SJSA1 (cell line): ENCODE data around the gene RUNX1. TPM values are rescaled to one million over a fixed set of nuclear protein-coding genes. Genes with fewer than 3 reads are reported as not detected.

Experiments used
- DNase-seq, 2 experiments: peaks; one replicate each; pipeline ENCODE4 v3.0.0-alpha.2; 2015 to 2020; ENCODE audit warnings: low spot score in 2 of 2, low read depth in 1 of 2
- H3K27ac ChIP-seq: fragments of 250-450 bp; sonication (Bioruptor Pico); 2 replicates; pipeline ENCODE4 v1.5.1; 2020; ENCODE audit warnings: mild to moderate bottlenecking, moderate library complexity
- H3K27me3 ChIP-seq: fragments of 250-450 bp; sonication (Bioruptor Pico); replicated peaks from 2 replicates; pipeline ENCODE4 v1.5.1; 2020; ENCODE audit warnings: mild to moderate bottlenecking, moderate library complexity
- H3K36me3 ChIP-seq: fragments of 250-450 bp; sonication (Bioruptor Pico); 2 replicates; pipeline ENCODE4 v1.5.1; 2020; ENCODE audit warnings: mild to moderate bottlenecking
- H3K4me1 ChIP-seq: fragments of 250-450 bp; sonication (Bioruptor Pico); replicated peaks from 2 replicates; pipeline ENCODE4 v1.6.1; 2021; ENCODE audit warnings: mild to moderate bottlenecking
- H3K4me3 ChIP-seq: fragments of 250-450 bp; sonication (Bioruptor Pico); 2 replicates; pipeline ENCODE4 v1.5.1; 2020; ENCODE audit warnings: mild to moderate bottlenecking
- H3K9me3 ChIP-seq: fragments of 250-450 bp; sonication (Bioruptor Pico); replicated peaks from 2 replicates; pipeline ENCODE4 v1.5.1; 2020; ENCODE audit warnings: mild to moderate bottlenecking
- total RNA-seq: library from RNA; depleted of rRNA; stranded (reverse); fragments of >200 nt; shearing (Covaris generic); gene quantifications from 2 replicates; pipeline ENCODE4 v1.2.3, GENCODE V29; 2014

RUNX1 gene
- total RNA-seq, 1 experiment from 2014 or later = 18.0 TPM

DNA sequence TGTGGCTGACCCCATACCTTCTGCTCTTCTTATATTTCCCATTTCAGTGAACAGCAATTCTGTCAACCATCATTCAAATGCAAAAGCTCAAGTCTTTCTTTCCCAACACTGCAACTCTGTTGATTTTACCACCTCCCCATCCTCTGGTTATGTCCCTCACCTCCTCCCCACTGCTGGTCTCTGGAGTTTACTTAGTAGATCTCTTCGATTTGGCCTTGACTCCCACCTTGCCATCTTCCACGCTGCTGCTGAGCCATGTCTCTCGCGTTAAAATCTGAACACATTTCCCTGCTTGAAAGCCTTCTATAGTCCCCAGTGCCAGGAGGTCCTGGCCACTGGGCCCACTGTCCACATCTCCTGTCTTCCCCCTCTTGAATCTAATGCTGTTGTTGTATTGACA lies 125.5 kb downstream of the RUNX1 start:
- Histone ChIP-seq H3K4me1 (peaks cover 5% of the 10 kb centered on the region; the same call in 1 of the 2 replicates), H3K4me3 (no peak overlapping the region), H3K9me3 (no peaks in the 10 kb centered on the region), H3K27me3 (no peaks in the 10 kb centered on the region), H3K27ac (no peak overlapping the region), H3K36me3 (no peaks in the 10 kb centered on the region)
- DNase-seq = no peak

DNA sequence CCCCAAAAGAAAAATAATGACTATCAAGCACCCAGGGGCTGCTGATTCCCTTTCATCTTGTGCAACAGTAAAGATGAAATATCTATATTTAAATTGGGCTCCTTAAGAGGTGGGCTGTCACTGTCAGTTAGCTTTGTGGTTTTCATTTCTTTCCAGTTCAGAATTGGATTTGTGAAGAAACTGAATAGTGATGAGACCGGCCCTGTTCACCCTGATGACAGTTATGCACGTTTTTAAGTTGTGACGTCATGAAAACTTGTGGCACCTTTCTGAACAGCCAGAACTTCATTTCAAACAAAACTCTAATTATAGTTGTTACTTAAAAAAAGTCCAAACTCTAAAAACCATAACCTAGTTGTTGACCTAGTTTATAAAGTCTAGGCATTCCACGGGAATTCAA lies 125.9 kb downstream of the RUNX1 start:
- no peaks in the 10 kb centered on the region for H3K27me3 ChIP-seq
- peaks cover 5% of the 10 kb centered on the region; the same call in 1 of the 2 replicates for H3K4me1 ChIP-seq
- H3K27ac ChIP-seq = no peak overlapping the region
- DNase-seq = no peak
- H3K4me3 ChIP-seq = no peak overlapping the region
- H3K36me3 ChIP-seq = no peaks in the 10 kb centered on the region
- H3K9me3 ChIP-seq = no peaks in the 10 kb centered on the region

GRCh38 chr21:34922479-34922878 lies 126.6 kb downstream of the RUNX1 start:
- Histone ChIP-seq H3K9me3 (no peaks in the 10 kb centered on the region), H3K27ac (no peak overlapping the region), H3K36me3 (no peaks in the 10 kb centered on the region), H3K27me3 (no peaks in the 10 kb centered on the region), H3K4me3 (no peak overlapping the region), H3K4me1 (peaks cover 2% of the 10 kb centered on the region)
- no peak for DNase-seq

DNA sequence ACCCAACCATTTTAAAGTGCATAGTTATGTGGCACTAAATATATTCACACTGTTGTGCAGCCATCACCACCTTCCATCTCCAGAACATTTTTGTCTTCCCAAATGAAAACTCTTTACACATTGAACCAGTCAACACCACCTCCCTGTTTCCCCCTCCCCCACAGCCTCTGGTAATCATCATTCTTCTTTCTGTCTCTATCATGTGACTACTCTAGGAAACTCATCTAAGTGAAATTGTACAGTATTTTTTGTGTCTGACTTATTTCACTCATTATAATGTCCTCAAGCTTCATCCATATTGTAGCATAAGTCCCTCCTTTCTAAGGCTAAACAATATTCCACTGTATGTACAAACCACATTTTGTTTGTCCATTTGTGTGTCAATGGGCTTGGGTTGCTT lies 128.0 kb downstream of the RUNX1 start:
- Histone ChIP-seq H3K9me3 (no peaks in the 10 kb centered on the region), H3K4me1 (peaks cover 15% of the 10 kb centered on the region), H3K27ac (no peak overlapping the region), H3K27me3 (no peaks in the 10 kb centered on the region), H3K36me3 (no peaks in the 10 kb centered on the region), H3K4me3 (no peak overlapping the region)
- DNase-seq = no peak

DNA sequence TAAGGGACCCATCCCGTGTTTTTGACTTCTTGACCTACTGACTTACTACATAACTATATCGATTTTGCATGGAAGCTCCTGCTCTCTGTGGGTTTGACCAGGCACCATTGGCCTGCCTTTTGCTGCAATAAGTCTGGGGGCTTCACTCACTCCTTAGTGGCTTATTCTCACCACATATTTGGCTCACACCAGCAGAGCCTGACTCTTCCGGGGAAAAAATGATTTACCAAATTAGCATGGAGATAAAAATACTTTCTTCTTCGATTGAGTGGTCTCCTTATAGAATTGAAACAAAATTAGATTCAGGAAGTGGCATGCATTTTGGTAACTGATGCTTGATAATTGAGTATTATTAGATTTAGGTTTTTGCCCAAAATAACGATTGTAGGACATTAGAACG lies 129.7 kb downstream of the RUNX1 start:
- DNase-seq = no peak
- H3K4me1 ChIP-seq = peaks cover 33% of the 10 kb centered on the region
- H3K27me3 ChIP-seq = no peaks in the 10 kb centered on the region
- H3K9me3 ChIP-seq = no peaks in the 10 kb centered on the region
- H3K4me3 ChIP-seq = no peak overlapping the region
- no peaks in the 10 kb centered on the region for H3K36me3 ChIP-seq
- no peak overlapping the region for H3K27ac ChIP-seq

DNA sequence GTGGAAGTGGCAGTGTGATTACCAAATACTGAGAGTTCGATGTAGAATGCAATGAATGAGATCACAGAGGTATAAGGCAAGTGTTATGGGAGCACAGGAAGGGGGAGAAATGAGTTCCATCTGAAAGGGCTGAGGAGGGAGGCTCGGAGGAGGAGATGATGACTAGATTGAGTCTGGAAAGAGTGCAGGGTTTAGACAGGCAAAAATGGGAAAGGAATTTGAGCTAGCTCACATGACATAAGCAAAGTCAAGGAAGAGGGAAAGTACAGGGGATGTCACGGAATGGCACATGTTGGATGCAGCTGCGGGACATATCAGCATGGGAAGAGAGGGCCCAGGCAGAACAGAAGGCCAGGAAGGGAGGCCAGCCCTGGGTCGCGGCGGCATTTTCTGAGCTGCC lies 132.7 kb downstream of the RUNX1 start:
- Histone ChIP-seq H3K27ac (peak overlapping the region; percentile 89), H3K27me3 (no peaks in the 10 kb centered on the region), H3K9me3 (no peaks in the 10 kb centered on the region), H3K4me3 (no peak overlapping the region), H3K36me3 (no peaks in the 10 kb centered on the region), H3K4me1 (peaks cover 52% of the 10 kb centered on the region)
- DNase-seq = peak; percentile 63 to 72

GRCh38 chr21:34915364-34915841 lies 133.7 kb downstream of the RUNX1 start:
- H3K36me3 ChIP-seq = no peaks in the 10 kb centered on the region
- peak overlapping the region; percentile 89 for H3K27ac ChIP-seq
- H3K27me3 ChIP-seq = no peaks in the 10 kb centered on the region
- H3K9me3 ChIP-seq = no peaks in the 10 kb centered on the region
- H3K4me1 ChIP-seq = peaks cover 52% of the 10 kb centered on the region
- H3K4me3 ChIP-seq = no peak overlapping the region
- DNase-seq = peak in 1 of 2 experiments; percentile 90

GRCh38 chr21:34914239-34914638 lies 134.9 kb downstream of the RUNX1 start:
- Histone ChIP-seq H3K36me3 (no peaks in the 10 kb centered on the region), H3K27ac (peak overlapping the region; percentile 89)
- peak in 1 of 2 experiments; percentile 41 for DNase-seq

DNA sequence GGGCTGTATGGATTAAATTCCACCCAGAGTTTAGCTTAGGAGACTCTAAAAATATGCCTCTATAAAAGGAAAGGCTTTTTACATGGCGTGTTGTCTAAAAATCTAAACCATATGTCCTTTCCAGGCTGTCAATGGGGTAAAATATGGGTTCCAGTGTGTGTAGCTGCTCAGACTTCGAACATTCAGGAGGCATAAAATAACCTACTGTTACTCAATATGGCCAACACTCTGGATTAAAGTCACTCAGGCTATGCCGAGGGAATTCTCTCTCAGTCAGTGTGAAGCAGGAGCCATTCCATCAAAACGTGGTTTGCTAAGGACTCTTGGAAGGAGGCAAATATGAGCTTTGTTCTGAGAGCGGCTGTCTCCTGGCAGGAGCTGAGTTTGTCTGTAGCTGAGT lies 135.3 kb downstream of the RUNX1 start:
- DNase-seq = no peak
- H3K4me3 ChIP-seq = no peak overlapping the region
- peak overlapping the region; percentile 89 for H3K27ac ChIP-seq
- no peaks in the 10 kb centered on the region for H3K36me3 ChIP-seq
- H3K27me3 ChIP-seq = no peaks in the 10 kb centered on the region
- peaks cover 52% of the 10 kb centered on the region for H3K4me1 ChIP-seq
- H3K9me3 ChIP-seq = no peaks in the 10 kb centered on the region

More at GRCh38 chr21:34914239-34914638, 134.9 kb downstream of the RUNX1 start:
- peaks cover 52% of the 10 kb centered on the region for H3K4me1 ChIP-seq
- no peak overlapping the region for H3K4me3 ChIP-seq
- no peaks in the 10 kb centered on the region for H3K27me3 ChIP-seq
- no peaks in the 10 kb centered on the region for H3K9me3 ChIP-seq

DNA sequence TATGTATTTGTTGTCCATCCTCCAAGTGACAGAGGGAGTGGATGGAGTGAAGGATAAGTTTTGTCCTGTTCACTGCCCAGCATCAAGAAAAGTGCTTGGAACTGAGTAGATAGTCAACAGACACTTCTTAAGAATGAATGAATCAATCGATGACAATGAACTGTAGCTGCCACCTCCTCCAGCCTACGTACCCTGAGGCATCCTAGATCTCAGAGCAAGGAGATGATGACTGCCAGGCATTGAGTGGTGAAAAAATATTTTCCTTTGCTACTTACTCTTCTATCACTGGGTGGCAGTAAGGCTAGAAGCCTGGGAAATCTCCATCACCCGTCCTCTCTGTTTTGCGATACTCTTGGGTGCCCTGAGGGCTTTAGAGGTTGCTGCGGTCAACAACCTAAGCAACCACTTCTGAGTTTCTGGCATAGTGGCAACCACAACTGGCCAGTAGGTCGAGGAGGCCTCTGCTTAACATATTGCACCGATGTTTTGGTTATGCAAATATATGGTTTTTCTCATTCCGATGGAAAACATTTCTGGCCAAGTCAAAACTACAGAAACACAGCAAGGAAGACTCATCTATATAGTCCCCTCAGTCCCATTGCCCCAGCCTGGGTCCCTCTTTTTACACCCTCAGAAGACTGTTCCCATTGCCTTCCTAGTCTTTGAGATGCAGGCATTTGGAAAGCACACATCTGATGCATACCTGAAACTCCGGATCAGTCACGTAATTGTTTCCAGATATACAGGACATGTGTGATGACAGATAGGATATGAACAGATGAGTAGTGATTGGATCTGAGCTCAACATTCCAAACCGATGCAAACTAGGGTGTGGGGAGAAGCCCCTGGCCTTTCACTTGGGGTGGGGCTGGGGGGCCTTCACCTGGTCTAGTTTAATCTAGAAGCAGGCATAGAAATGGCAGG lies 136.8 kb downstream of the RUNX1 start:
- H3K27me3 ChIP-seq = no peaks in the 10 kb centered on the region
- peak in 1 of 2 experiments; percentile 26 for DNase-seq
- peaks cover 48% of the 10 kb centered on the region for H3K4me1 ChIP-seq
- no peak overlapping the region for H3K4me3 ChIP-seq
- no peaks in the 10 kb centered on the region for H3K9me3 ChIP-seq
- no peak overlapping the region for H3K27ac ChIP-seq
- no peaks in the 10 kb centered on the region for H3K36me3 ChIP-seq

- peaks cover 47% of the 10 kb centered on the region for H3K4me1 ChIP-seq
- no peaks in the 10 kb centered on the region for H3K9me3 ChIP-seq
- H3K27me3 ChIP-seq = no peaks in the 10 kb centered on the region
- no peak overlapping the region for H3K4me3 ChIP-seq
- no peak for DNase-seq
- H3K36me3 ChIP-seq = no peaks in the 10 kb centered on the region
- no peak overlapping the region for H3K27ac ChIP-seq
Measured at GRCh38 chr21:34911360-34911759, 137.7 kb downstream of the RUNX1 start.

GRCh38 chr21:34910396-34910795 lies 138.7 kb downstream of the RUNX1 start:
- no peak overlapping the region for H3K27ac ChIP-seq
- no peaks in the 10 kb centered on the region for H3K36me3 ChIP-seq
- no peak overlapping the region for H3K4me3 ChIP-seq
- H3K4me1 ChIP-seq = peaks cover 45% of the 10 kb centered on the region
- peak in 1 of 2 experiments; percentile 21 for DNase-seq
- H3K27me3 ChIP-seq = no peaks in the 10 kb centered on the region
- H3K9me3 ChIP-seq = no peaks in the 10 kb centered on the region

GRCh38 chr21:34909492-34910292 lies 139.4 kb downstream of the RUNX1 start:
- Histone ChIP-seq H3K4me1 (peaks cover 45% of the 10 kb centered on the region), H3K4me3 (no peak overlapping the region), H3K27ac (no peak overlapping the region), H3K36me3 (no peaks in the 10 kb centered on the region), H3K9me3 (no peaks in the 10 kb centered on the region), H3K27me3 (no peaks in the 10 kb centered on the region)
- DNase-seq = no peak
